HEK293T (cell line): ENCODE measurements around the gene NLGN2.

Experiments used
- CTCF ChIA-PET: fragments of 350-600 bp; formaldehyde crosslinking; extraction: SDS; loops from one replicate; lab custom pipeline; 2021; ENCODE audit warnings: antibody characterized with exemption, inconsistent platforms; lab: Yijun Ruan, JAX
- POLR2A ChIA-PET: fragments of 350-600 bp; formaldehyde crosslinking; extraction: SDS; loops from one replicate; lab custom pipeline; 2020; ENCODE audit warnings: antibody characterized with exemption, inconsistent platforms; lab: Yijun Ruan, JAX
- DNase-seq: peaks from one replicate; pipeline ENCODE4 v3.0.0; 2012; ENCODE audit warnings: mixed read lengths; ENCODE audit errors: extremely low spot score
- ARNT ChIP-seq: fragments of 450-650 bp; IDR thresholded peaks from 2 replicates; pipeline ENCODE4 v1.6.1; 2017; ENCODE audit warnings: mild to moderate bottlenecking
- BHLHE40 ChIP-seq: fragments of 450-650 bp; IDR thresholded peaks from 2 replicates; pipeline ENCODE4 v1.6.1; 2016; ENCODE audit warnings: mild to moderate bottlenecking, moderate library complexity, borderline replicate concordance
- CTBP1 ChIP-seq: fragments of 450-650 bp; IDR thresholded peaks from 2 replicates; pipeline ENCODE4 v1.6.1; 2016; ENCODE audit warnings: borderline replicate concordance
- ELF4 ChIP-seq: fragments of 450-650 bp; IDR thresholded peaks from 2 replicates; pipeline ENCODE4 v1.6.1; 2017; ENCODE audit warnings: antibody characterized with exemption
- FOXA1 ChIP-seq: fragments of 450-650 bp; IDR thresholded peaks from 2 replicates; pipeline ENCODE4 v1.6.1; 2016; ENCODE audit warnings: mild to moderate bottlenecking
- FOXK2 ChIP-seq: fragments of 450-650 bp; IDR thresholded peaks from 2 replicates; pipeline ENCODE4 v1.6.1; 2016; ENCODE audit warnings: mild to moderate bottlenecking
- FOXM1 ChIP-seq: fragments of 450-650 bp; IDR thresholded peaks from 2 replicates; pipeline ENCODE4 v1.6.1; 2017; ENCODE audit warnings: mild to moderate bottlenecking, borderline replicate concordance
- HDGF ChIP-seq: fragments of 450-650 bp; IDR thresholded peaks from 2 replicates; pipeline ENCODE4 v1.6.1; 2017; ENCODE audit warnings: antibody characterized with exemption, borderline replicate concordance
- L3MBTL2 ChIP-seq: fragments of 450-650 bp; conservative IDR thresholded peaks from 2 replicates; pipeline ENCODE4 v1.6.1; 2016; ENCODE audit warnings: mild to moderate bottlenecking
- LEF1 ChIP-seq: fragments of 450-650 bp; IDR thresholded peaks from 2 replicates; pipeline ENCODE4 v1.6.1; 2017; ENCODE audit warnings: mild to moderate bottlenecking, borderline replicate concordance
- NFRKB ChIP-seq: fragments of 450-650 bp; IDR thresholded peaks from 2 replicates; pipeline ENCODE4 v1.6.1; 2016; ENCODE audit warnings: mild to moderate bottlenecking, moderate library complexity
- PKNOX1 ChIP-seq: fragments of 450-650 bp; IDR thresholded peaks from 2 replicates; pipeline ENCODE4 v1.6.1; 2016
- SP1 ChIP-seq: fragments of 450-650 bp; IDR thresholded peaks from 2 replicates; pipeline ENCODE4 v1.6.1; 2017
- SUZ12 ChIP-seq: fragments of 450-650 bp; IDR thresholded peaks from 2 replicates; pipeline ENCODE4 v1.6.1; 2016; ENCODE audit warnings: mild to moderate bottlenecking
- TARDBP ChIP-seq: fragments of 450-650 bp; IDR thresholded peaks from 2 replicates; pipeline ENCODE4 v1.6.1; 2016
- ZNF384 ChIP-seq: fragments of 450-650 bp; IDR thresholded peaks from 2 replicates; pipeline ENCODE4 v1.6.1; 2016

NLGN2 gene

GRCh38 chr17:7448461-7448860, 40.8 kb downstream of the NLGN2 start:
- CTCF ChIA-PET, result no interaction called here
- DNase-seq, result no peak
- no peak for TF ChIP-seq ZNF384
- TF ChIP-seq BHLHE40, result no peak
- no peak for TF ChIP-seq L3MBTL2
- TF ChIP-seq PKNOX1, result no peak
- no peak for TF ChIP-seq TARDBP
- TF ChIP-seq SP1, result no peak
- no peak for TF ChIP-seq SUZ12
- POLR2A ChIA-PET, result no interaction called here

GRCh38 chr17:7459961-7460545, 52.4 kb downstream of the NLGN2 start:
- ChIA-PET CTCF (no interaction called here), POLR2A (interaction anchor here (1.2 kb wide), 1 partner anchor 17 kb away, joined by 3 read pairs; no protein-coding TSS in a partner anchor)
- no peak for DNase-seq
- TF ChIP-seq LEF1 (no peak), NFRKB (no peak), ZNF384 (no peak), L3MBTL2 (no peak)

- DNase-seq, result no peak
- ChIA-PET POLR2A (interaction anchor here (1.2 to 2.1 kb wide), 2 partner anchors 16 to 20 kb away, joined by 3 to 5 read pairs; no protein-coding TSS in a partner anchor), CTCF (no interaction called here)
- TF ChIP-seq FOXK2 (no peak), LEF1 (no peak), TARDBP (no peak), L3MBTL2 (no peak), SP1 (no peak)
These were observed 53.4 kb downstream of the NLGN2 start for GRCh38 chr17:7460850-7461660.

GRCh38 chr17:7462474-7463371, 55.1 kb downstream of the NLGN2 start:
- ChIA-PET POLR2A (interaction anchor here (2.1 kb wide), 1 partner anchor 17 kb away, joined by 5 read pairs; no protein-coding TSS in a partner anchor), CTCF (no interaction called here)
- DNase-seq, result no peak
- TF ChIP-seq HDGF (no peak), FOXK2 (no peak), LEF1 (no peak), FOXA1 (no peak), CTBP1 (no peak), TARDBP (no peak), ELF4 (no peak), NFRKB (no peak), ZNF384 (no peak), ARNT (no peak), L3MBTL2 (no peak), SUZ12 (no peak), FOXM1 (no peak)

- ChIA-PET CTCF (no interaction called here), POLR2A (no interaction called here)
- no peak for TF ChIP-seq SUZ12
- no peak for TF ChIP-seq ARNT
- no peak for TF ChIP-seq BHLHE40
- TF ChIP-seq CTBP1, result no peak
- TF ChIP-seq SP1, result no peak
- TF ChIP-seq FOXM1, result no peak
- TF ChIP-seq ZNF384, result no peak
- TF ChIP-seq FOXK2, result no peak
- TF ChIP-seq HDGF, result no peak
- TF ChIP-seq FOXA1, result no peak
- no peak for TF ChIP-seq NFRKB
- no peak for TF ChIP-seq PKNOX1
- TF ChIP-seq L3MBTL2, result no peak
- no peak for TF ChIP-seq ELF4
- TF ChIP-seq TARDBP, result no peak
- TF ChIP-seq LEF1, result no peak
- no peak for DNase-seq
These were observed 55.8 kb downstream of the NLGN2 start for GRCh38 chr17:7463372-7463846.

- ChIA-PET POLR2A (interaction anchor here (1.1 to 1.3 kb wide), 2 partner anchors 9 to 20 kb away, joined by 3 read pairs; partner anchors contain the start of gene POLR2A), CTCF (no interaction called here)
- no peak for DNase-seq
- TF ChIP-seq BHLHE40, result no peak
- TF ChIP-seq FOXM1, result no peak
- TF ChIP-seq SP1, result no peak
- no peak for TF ChIP-seq LEF1
- TF ChIP-seq NFRKB, result no peak
- no peak for TF ChIP-seq FOXA1
- no peak for TF ChIP-seq L3MBTL2
These were observed 56.4 kb downstream of the NLGN2 start for GRCh38 chr17:7464081-7464480.
